Right hindlimb (tissue), 1 donor: ENCODE results near the gene EXOC6B.

Experiments used
- DNase-seq: peaks from one replicate; pipeline ENCODE4 v3.0.0-alpha.2; 2018

Gene EXOC6B

GRCh38 chr2:72129681-72130340 is 696.0 kb downstream of the EXOC6B start:
- DNase-seq = peak; percentile 71

GRCh38 chr2:72128843-72129227 is 697.0 kb downstream of the EXOC6B start:
- DNase-seq = no peak

DNA sequence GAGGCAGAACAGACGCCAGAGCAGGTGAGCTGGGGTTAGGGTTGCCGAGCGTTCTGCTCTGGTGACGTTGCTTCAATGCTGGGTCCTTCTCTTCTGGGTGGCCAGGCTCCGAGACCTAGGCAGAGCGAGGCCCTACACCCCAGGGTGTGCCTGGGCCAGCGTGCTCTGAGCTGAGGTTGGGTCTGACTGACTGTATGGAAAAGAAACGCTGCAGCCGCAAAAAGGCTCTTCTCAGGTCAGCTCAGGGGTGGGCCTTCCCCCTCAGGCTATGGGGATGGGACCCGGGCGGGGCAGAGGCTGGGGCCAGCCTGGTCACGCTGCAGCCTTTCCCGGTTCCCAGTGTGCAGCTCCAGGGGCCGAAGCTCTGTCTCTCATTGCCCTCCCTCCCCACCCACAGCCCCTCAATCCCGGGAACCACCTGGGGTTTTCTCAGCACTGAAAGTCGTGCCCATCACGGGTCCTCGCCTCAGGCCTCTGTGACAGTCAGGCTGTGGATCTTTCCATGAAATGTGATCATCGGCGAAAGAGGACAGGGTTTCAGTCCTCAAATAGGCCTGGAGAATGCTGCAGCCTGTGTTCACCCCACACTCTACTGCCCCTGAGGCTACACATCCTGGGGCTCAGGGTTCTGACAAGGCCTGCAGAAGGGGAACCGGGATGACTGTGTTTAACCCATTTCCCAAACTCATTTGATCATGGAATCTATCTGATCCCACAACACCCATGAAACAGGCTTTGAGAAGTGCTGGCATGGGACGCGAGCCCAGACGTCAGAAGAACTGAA is 697.6 kb downstream of the EXOC6B start:
- no peak for DNase-seq

GRCh38 chr2:72127401-72128058 is 698.3 kb downstream of the EXOC6B start:
- peak; percentile 35 for DNase-seq

DNA sequence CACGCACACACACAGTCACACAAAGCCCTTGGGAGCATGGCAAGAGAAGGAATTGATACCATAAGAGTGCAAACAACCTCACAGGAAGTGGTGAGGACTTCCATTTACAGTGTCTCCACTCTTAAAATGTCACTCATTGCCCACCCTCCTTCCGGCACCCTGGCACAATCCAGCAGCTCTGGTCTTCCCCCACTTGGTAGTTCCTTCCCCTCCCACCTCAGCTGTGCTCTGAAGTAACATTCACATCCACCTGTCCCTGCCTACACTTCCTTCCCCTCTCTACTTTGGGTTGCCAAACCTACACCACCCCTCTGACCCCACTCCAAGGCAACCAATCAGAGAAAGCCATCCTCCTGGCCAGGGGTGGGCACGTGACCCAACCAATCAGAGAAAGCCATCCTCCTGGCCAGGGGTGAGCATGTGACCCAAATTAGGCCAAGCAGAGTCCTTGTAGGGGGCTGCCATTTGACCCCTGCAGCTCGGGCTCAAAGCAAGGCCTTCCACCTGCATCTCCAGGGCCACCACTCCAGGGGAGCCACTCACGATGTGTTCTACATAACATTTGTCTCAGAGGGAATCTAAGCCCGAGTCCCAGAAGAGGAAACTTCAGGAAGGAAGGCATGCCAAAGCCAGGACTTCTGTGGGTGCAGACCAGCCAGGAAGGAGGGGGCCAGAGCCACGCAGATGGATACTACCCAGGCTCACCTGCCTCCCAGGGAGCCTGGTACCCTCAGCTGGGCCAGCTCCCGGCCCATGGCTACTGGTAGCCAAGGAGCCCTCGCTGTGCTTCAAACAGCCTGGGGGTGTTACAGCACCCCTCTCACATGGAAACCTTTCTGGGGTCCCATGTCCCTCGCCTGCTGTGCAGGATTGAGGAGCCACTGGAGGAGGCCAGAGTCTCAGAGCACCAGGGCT is 699.4 kb downstream of the EXOC6B start:
- no peak for DNase-seq
